Lower leg skin (tissue), 4 donors: ENCODE data around the gene LARP6. TPM values are rescaled to one million over a fixed set of nuclear protein-coding genes. Genes with fewer than 3 reads are reported as not detected.
"Not testable (repeated sequence)": the region's sequence is repeated elsewhere in the genome, so short reads cannot be mapped to it uniquely, and the experiment has no call there.

Experiments used
- DNase-seq, 2 donors: peaks; one replicate each; pipeline ENCODE4 v3.0.0-alpha.2; 2019; ENCODE audit warnings: low spot score in 2 of 2
- H3K4me3 ChIP-seq: fragments of 200-600 bp; sonication (generic); 2 replicates; pipeline ENCODE4 v1.5.1; 2017; ENCODE audit warnings: mild to moderate bottlenecking, low read depth; ENCODE audit not compliant: poor library complexity, severe bottlenecking
- POLR2A ChIP-seq, 2 donors: fragments of 450-650 bp; IDR thresholded peaks; one replicate each; pipeline ENCODE4 v1.6.1; 2016 to 2017; ENCODE audit warnings: antibody characterized with exemption in 2 of 2, mild to moderate bottlenecking in 1 of 2, moderate library complexity in 1 of 2
- WGBS, 2 donors: methylation state at CpG; one replicate each; pipeline ENCODE4 v1.1.5; 2018; 5-methylcytosine and 5-hydroxymethylcytosine counted together
- intact Hi-C: fragments of 100-400 bp; cut with DNase I; formaldehyde crosslinking; loops from one replicate; pipeline ENCODE4 v1.15.0; 2023; ENCODE audit warnings: low total_unique reads
- total RNA-seq, 4 donors: library from RNA; depleted of rRNA; stranded (reverse); fragments of >200 nt; gene quantifications; one replicate each; pipeline ENCODE4 v1.1.0, GENCODE V29; 2016
- TF ChIP-seq, protein P1 (sequence below), 3 donors: fragments of 450-650 bp; IDR thresholded peaks; one replicate each; pipeline ENCODE4 v1.5.1; 2016; ENCODE audit warnings: antibody characterized with exemption in 3 of 3, mild to moderate bottlenecking in 3 of 3, moderate library complexity in 2 of 3

LARP6 gene
- total RNA-seq, 4 donors from 2014 or later = 4.9 to 22.3 (median 14.5) TPM

DNA sequence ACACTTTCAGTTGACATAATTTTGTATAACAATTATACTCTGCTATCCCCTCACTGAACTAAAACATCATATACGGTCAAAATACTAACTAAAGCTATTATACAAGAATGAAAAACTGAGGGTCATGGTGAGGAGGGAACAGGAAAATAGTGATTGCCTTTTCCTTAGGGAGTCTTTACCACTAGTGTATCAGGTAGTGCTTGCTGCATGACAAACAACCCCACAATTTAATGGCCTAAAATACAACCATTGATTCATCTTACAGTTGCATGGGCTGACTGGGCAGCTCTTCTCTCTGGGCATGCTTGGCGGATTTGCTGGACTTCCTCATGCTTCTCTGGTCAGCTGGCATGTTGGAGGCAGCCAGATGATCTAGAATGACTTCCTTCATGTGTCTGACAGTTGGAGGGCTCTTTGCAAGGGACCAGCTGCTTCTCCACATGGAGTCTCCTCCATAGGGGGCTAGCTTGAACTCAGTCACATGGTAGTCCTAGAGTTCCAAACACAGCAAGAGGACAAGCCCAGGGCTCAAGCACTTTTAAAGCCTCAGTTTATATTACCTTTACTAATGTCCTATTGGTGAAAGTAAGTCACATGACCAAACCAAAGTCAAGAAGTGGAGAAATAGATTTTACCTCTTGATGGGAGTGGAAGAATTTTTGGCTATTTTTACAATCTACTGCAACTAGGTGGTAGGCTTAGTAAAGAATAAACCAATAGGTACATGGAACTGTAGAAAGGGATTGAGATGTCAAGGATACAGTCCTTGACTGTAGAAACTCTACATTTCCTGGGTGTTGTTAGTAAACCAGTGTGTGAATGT is 19.5 kb upstream of the LARP6 start:
- no peak overlapping the region for H3K4me3 ChIP-seq
- 86 to 88% methylated on average over 2 of the region's 2 CpGs for WGBS, 2 donors
- DNase-seq = no peak
- TF ChIP-seq, protein P1, sequence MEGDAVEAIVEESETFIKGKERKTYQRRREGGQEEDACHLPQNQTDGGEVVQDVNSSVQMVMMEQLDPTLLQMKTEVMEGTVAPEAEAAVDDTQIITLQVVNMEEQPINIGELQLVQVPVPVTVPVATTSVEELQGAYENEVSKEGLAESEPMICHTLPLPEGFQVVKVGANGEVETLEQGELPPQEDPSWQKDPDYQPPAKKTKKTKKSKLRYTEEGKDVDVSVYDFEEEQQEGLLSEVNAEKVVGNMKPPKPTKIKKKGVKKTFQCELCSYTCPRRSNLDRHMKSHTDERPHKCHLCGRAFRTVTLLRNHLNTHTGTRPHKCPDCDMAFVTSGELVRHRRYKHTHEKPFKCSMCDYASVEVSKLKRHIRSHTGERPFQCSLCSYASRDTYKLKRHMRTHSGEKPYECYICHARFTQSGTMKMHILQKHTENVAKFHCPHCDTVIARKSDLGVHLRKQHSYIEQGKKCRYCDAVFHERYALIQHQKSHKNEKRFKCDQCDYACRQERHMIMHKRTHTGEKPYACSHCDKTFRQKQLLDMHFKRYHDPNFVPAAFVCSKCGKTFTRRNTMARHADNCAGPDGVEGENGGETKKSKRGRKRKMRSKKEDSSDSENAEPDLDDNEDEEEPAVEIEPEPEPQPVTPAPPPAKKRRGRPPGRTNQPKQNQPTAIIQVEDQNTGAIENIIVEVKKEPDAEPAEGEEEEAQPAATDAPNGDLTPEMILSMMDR (IDR thresholded peaks at IDR 0.05) = no peak
- no peak for TF ChIP-seq POLR2A (IDR thresholded peaks at IDR 0.05)
- intact Hi-C loops = no loop called here

DNA sequence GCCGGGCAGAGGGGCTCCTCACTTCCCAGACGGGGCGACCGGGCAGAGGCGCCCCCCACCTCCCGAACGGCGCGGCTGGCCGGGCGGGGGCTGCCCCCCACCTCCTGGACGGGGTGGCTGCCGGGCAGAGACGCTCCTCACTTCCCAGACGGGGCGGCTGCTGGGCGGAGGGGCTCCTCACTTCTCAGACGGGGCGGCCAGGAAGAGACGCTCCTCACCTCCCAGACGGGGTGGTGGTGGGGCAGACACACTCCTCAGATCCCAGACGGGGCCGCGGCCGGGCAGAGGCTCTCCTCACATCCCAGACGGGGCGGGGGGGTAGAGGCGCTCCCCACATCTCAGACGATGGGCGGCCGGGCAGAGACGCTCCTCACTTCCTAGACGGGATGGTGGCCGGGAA is 17.5 kb upstream of the LARP6 start:
- DNase-seq, H3K4me3 ChIP-seq, intact Hi-C loops: not testable (repeated sequence)
- WGBS, 2 donors = 98 to 99% methylated on average over 19 to 23 of the region's 34 CpGs

DNA sequence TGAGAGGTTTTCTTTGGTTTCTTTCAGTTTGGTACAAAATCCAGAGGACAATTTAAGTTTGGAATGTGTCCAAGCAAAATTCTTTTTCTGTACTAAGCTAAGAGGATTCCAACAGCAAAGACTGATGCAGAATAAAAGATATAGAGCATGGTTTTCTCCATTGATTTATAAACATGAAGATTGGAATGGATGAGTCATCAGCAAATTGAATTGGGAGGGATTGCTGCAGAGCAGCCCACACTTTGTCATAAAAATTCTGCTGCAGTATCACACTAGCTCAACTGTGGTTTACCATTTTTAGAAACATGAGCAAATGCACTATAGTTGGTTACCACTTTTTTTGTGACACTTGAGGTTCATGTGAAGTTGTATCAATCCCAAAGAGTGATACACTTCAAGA is 16.1 kb upstream of the LARP6 start:
- TF ChIP-seq, protein P1 (IDR thresholded peaks at IDR 0.05) = no peak
- TF ChIP-seq POLR2A (IDR thresholded peaks at IDR 0.05) = no peak
- no peak for DNase-seq
- intact Hi-C loops = no loop called here
- no peak overlapping the region for H3K4me3 ChIP-seq

DNA sequence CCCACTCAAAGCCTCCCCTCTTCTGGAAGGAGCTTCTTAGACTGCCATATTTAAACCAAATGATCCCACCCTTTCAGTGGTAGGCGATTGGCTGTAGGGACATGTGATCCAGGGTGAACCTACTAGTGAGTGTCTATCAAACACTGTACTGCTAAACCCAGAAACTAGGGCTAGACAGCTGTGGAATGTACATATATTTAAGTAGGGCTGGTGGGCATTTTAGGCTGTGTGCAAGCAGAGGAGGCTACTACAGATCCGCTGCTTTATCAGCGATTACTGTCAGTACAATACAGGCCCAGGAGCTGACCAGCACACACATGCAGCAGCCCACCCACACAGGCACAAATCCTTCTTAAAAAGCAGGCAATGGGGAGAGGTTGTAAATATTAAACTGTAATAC is 15.4 kb upstream of the LARP6 start:
- WGBS, 2 donors = 82% methylated on average over 3 of the region's 3 CpGs
- no peak overlapping the region for H3K4me3 ChIP-seq
- no peak for DNase-seq
- TF ChIP-seq, protein P1 (IDR thresholded peaks at IDR 0.05) = no peak
- TF ChIP-seq POLR2A (IDR thresholded peaks at IDR 0.05) = no peak
- intact Hi-C loops = no loop called here

DNA sequence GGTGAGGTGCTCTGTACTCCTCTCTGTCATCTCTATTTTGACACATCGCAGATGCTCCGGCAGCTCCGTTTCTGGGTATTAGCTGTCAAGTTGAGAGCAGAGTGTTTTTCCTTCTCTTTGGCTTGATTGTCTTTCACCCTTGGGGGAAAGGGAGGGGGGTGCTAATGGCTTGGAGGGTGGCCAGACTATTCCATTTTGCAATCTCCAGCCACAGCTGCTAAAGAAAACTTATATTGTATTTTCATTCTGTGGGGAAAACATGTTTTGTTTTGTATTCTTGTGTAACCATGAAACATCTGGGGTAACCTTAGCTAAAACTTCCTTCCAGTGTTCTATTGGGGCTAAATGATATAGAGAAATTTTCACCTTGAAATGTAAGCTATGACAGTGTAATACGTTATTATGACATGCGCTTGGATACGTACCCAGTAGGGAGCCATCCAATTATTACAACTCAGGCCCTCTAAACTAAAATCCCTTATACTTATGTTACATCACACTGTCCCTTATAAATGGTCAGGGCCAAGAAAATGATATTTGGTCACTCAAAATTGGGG is 14.0 kb upstream of the LARP6 start:
- TF ChIP-seq POLR2A (IDR thresholded peaks at IDR 0.05) = no peak
- TF ChIP-seq, protein P1 (IDR thresholded peaks at IDR 0.05) = no peak
- WGBS, 2 donors = 34 to 38% methylated on average over 6 of the region's 6 CpGs
- no peak overlapping the region for H3K4me3 ChIP-seq
- intact Hi-C loops = no loop called here
- DNase-seq = no peak

DNA sequence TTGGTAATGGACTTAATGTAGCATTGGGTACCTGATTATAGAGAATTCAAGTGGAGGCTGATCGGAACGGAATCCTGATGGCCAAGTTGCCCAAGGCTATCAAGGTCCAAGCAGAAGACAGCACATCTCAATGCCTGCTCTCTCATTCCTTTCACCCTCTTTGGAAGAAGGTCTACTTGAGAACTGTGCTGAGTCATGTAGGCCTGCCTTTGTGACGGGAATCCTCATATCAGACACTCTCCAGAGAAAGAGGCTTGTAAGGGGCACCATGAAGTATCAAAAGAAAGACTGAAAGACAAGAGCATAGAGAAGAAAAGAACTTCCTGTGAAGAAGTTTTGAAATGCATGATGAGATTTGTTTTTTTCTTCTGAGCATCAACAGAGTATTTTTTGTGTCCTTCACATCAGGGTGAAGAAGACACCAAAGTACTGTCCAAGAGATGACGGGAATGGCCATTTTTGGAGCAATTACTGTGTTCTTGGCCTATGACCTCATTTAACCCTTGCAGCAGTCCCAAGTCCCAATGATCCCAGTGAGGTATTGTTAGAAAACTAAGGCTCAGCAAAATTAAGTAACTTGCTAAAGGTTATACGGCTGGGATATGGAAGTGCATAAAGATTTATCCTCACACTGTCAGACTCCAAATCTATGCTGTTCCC is 13.2 kb upstream of the LARP6 start:
- no peak overlapping the region for H3K4me3 ChIP-seq
- intact Hi-C loops = no loop called here
- no peak for DNase-seq
- 84 to 88% methylated on average over 5 of the region's 5 CpGs for WGBS, 2 donors
- TF ChIP-seq, protein P1 (IDR thresholded peaks at IDR 0.05) = no peak
- no peak for TF ChIP-seq POLR2A (IDR thresholded peaks at IDR 0.05)
